Ovary (tissue), 3 donors: ENCODE measurements around the gene ZNF285.

Experiments
- CTCF ChIP-seq, 3 donors: fragments of 450-650 bp in 2 of 3; fragments of 200-600 bp in 1 of 3; IDR thresholded peaks; one replicate each; pipeline versions ENCODE4 v1.5.1 to v1.8.0; 2016 to 2022; ENCODE audit warnings: antibody characterized with exemption in 3 of 3, mild to moderate bottlenecking in 1 of 3
- EP300 ChIP-seq: sonication (generic); formaldehyde crosslinking; IDR thresholded peaks from one replicate; pipeline ENCODE4 v1.6.1; 2017; ENCODE audit warnings: antibody characterized with exemption
- POLR2A ChIP-seq: fragments of 450-650 bp; IDR thresholded peaks from one replicate; pipeline ENCODE4 v1.6.1; 2017; ENCODE audit warnings: antibody characterized with exemption, mild to moderate bottlenecking, moderate library complexity
- donor health status: DM: no; HTN: no; CAD: no.

- TF ChIP-seq POLR2A (no peak), CTCF (IDR thresholded peaks at IDR 0.05) (no peak), EP300 (no peak)
Observed at GRCh38 chr19:44344255-44344654, 57.2 kb downstream of the ZNF285 start.
